ENCODE data around the gene RHOA.
A peak's percentile ranks its signal among the peaks of the same experiment; 100 is the strongest.
"Not testable (repeated sequence)": the region's sequence is repeated elsewhere in the genome, so short reads cannot be mapped to it uniquely, and the experiment has no call there.

RHOA gene

GRCh38 chr3:49371946-49372345 lies 39.8 kb downstream of the RHOA start:
- H3K4me3 ChIP-seq (ENCODE audit: low read depth, low read length): no peak overlapping the region
- DNase-seq (ENCODE audit: low read depth): no peak
- TF ChIP-seq, protein P1, sequence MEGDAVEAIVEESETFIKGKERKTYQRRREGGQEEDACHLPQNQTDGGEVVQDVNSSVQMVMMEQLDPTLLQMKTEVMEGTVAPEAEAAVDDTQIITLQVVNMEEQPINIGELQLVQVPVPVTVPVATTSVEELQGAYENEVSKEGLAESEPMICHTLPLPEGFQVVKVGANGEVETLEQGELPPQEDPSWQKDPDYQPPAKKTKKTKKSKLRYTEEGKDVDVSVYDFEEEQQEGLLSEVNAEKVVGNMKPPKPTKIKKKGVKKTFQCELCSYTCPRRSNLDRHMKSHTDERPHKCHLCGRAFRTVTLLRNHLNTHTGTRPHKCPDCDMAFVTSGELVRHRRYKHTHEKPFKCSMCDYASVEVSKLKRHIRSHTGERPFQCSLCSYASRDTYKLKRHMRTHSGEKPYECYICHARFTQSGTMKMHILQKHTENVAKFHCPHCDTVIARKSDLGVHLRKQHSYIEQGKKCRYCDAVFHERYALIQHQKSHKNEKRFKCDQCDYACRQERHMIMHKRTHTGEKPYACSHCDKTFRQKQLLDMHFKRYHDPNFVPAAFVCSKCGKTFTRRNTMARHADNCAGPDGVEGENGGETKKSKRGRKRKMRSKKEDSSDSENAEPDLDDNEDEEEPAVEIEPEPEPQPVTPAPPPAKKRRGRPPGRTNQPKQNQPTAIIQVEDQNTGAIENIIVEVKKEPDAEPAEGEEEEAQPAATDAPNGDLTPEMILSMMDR (IDR thresholded peaks at IDR 0.05; ENCODE audit: control insufficient read depth, extremely low read depth, insufficient read depth): no peak

GRCh38 chr3:49370585-49371290 lies 41.0 kb downstream of the RHOA start:
- no peak for DNase-seq (ENCODE audit: low read depth)
- no peak overlapping the region for H3K4me3 ChIP-seq (ENCODE audit: low read depth, low read length)
- TF ChIP-seq, protein P1 (IDR thresholded peaks at IDR 0.05; ENCODE audit: control insufficient read depth, extremely low read depth, insufficient read depth): no peak

- H3K4me3 ChIP-seq (ENCODE audit: low read depth, low read length): no peak overlapping the region
- DNase-seq (ENCODE audit: low read depth): no peak
- TF ChIP-seq, protein P1 (IDR thresholded peaks at IDR 0.05; ENCODE audit: control insufficient read depth, extremely low read depth, insufficient read depth): no peak
These were observed 49.2 kb downstream of the RHOA start for GRCh38 chr3:49362561-49362960.

- TF ChIP-seq, protein P1 (IDR thresholded peaks at IDR 0.05; ENCODE audit: control insufficient read depth, extremely low read depth, insufficient read depth): no peak
- DNase-seq (ENCODE audit: low read depth): no peak
- H3K4me3 ChIP-seq (ENCODE audit: low read depth, low read length): peak overlapping the region; percentile 87
These were observed 52.2 kb downstream of the RHOA start for GRCh38 chr3:49359623-49360022.

GRCh38 chr3:49358884-49359225 lies 52.9 kb downstream of the RHOA start:
- peak overlapping the region; percentile 87 for H3K4me3 ChIP-seq (ENCODE audit: low read depth, low read length)
- TF ChIP-seq, protein P1 (IDR thresholded peaks at IDR 0.05; ENCODE audit: control insufficient read depth, extremely low read depth, insufficient read depth): no peak
- DNase-seq (ENCODE audit: low read depth): no peak

GRCh38 chr3:49358217-49358883 lies 53.4 kb downstream of the RHOA start, which contains the start of gene GPX1:
GPX1 (minus strand) TSS chr3:49358353; CDS start chr3:49358278, 75 bp downstream.
- TF ChIP-seq, protein P1 (IDR thresholded peaks at IDR 0.05; ENCODE audit: control insufficient read depth, extremely low read depth, insufficient read depth): no peak
- peak; percentile 88 for DNase-seq (ENCODE audit: low read depth)
- H3K4me3 ChIP-seq (ENCODE audit: low read depth, low read length): peak within 1 kb of the TSS; percentile 87

DNA sequence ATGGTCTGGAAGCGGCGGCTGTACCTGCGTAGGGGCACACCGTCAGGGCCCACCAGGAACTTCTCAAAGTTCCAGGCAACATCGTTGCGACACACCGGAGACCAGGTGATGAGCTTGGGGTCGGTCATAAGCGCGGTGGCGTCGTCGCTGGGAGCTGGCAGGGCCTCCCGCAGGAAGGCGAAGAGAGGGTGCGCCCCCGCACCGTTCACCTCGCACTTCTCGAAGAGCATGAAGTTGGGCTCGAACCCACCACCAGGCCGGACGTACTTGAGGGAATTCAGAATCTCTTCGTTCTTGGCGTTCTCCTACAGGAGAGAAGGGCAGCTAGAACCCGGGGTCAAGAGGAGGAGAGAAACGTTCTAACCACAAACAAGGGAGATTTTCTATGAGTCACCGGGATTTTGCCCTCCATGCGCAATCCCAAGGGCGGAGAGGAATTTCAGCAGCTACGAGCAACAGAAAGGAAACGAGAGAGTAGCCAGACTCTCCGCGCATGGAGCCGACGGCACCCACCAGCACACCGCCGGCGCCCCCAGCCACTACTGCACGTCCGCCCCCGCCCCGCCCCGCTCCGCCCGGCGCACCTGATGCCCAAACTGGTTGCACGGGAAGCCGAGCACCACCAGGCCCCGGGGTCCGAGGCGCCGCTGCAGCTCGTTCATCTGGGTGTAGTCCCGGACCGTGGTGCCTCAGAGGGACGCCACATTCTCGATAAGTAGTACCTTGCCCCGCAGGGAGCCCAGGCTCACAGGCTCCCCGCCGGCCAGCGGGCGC lies 54.1 kb downstream of the RHOA start:
- DNase-seq (ENCODE audit: low read depth): not testable (repeated sequence)
- peak overlapping the region; percentile 87 for H3K4me3 ChIP-seq (ENCODE audit: low read depth, low read length)

DNA sequence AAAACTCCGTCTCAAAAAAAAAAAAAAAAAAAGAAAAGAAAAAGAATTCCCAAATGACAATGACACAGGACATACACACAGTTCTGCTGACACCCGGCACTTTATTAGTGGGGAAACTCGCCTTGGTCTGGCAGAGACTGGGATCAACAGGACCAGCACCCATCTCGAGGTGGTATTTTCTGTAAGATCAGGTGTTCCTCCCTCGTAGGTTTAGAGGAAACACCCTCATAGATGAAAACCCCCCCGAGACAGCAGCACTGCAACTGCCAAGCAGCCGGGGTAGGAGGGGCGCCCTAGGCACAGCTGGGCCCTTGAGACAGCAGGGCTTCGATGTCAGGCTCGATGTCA lies 54.7 kb downstream of the RHOA start:
- not testable (repeated sequence) for DNase-seq (ENCODE audit: low read depth)
- H3K4me3 ChIP-seq (ENCODE audit: low read depth, low read length): peak overlapping the region; percentile 87

Data from LNCaP clone FGC (cell line).